GM12878 (cell line): ENCODE data around the gene SLC7A5. TPM values are rescaled to one million over a fixed set of nuclear protein-coding genes. Genes with fewer than 3 reads are reported as not detected.

Experiments
- ATAC-seq: fragments of 200-7000 bp; cut with Tn5 transposase; 3 replicates; pipeline ENCODE4 v1.9.1; 2020; ENCODE audit warnings: mild to moderate bottlenecking, moderate library complexity
- BruUV-seq: library from RNA; stranded (reverse); fragments of 400-500 nt; replicated peaks from 2 replicates; lab custom pipeline; 2021; lab: Mats Ljungman, UMichigan
- CTCF ChIA-PET: fragments of 300-600 bp; sonication (Branson Sonifier 250); formaldehyde crosslinking; extraction: SDS; loops from one replicate; lab custom pipeline; 2021; ENCODE audit warnings: inconsistent platforms; lab: Yijun Ruan, JAX
- POLR2A ChIA-PET: fragments of 350-600 bp; formaldehyde crosslinking; extraction: SDS; loops from one replicate; lab custom pipeline; 2021; ENCODE audit warnings: inconsistent platforms; lab: Charles Lee
- RAD21 ChIA-PET: fragments of 300-600 bp; sonication (Branson Sonifier 250); formaldehyde crosslinking; loops from one replicate; lab custom pipeline; 2023; ENCODE audit warnings: antibody characterized with exemption; ENCODE audit not compliant: unreplicated experiment; lab: Charles Lee
- SMC1A ChIA-PET: fragments of 300-600 bp; sonication (Branson Sonifier 250); formaldehyde crosslinking; loops from one replicate; lab custom pipeline; 2023; ENCODE audit not compliant: unreplicated experiment, uncharacterized antibody; lab: Charles Lee
- DNase-seq: peaks from one replicate; pipeline ENCODE4 v3.0.0-alpha.2; 2011; ENCODE audit warnings: low read depth, low spot score
- FAIRE-seq: peaks from 3 replicates; lab custom pipeline; 2011; peaks lifted over from hg19 to GRCh38; lab: Jason Lieb, UNC
- H2AFZ ChIP-seq: 2 replicates; pipeline ENCODE4 v1.6.0; 2011; ENCODE audit warnings: low read depth, low read length, control low read depth; ENCODE audit not compliant: control insufficient read depth
- H3K27ac ChIP-seq: 2 replicates; pipeline ENCODE4 v1.5.1; 2011; ENCODE audit warnings: control low read depth; ENCODE audit not compliant: control insufficient read depth, insufficient read depth
- H3K27me3 ChIP-seq, 2 experiments: replicated peaks in 1 of 2; 2 replicates each; pipeline versions ENCODE4 v1.6.0 to v1.6.1; 2011; ENCODE audit warnings: low read length in 1 of 2; ENCODE audit not compliant: control insufficient read depth in 2 of 2, insufficient read depth in 2 of 2
- H3K36me3 ChIP-seq, 2 experiments: 2 replicates each; pipeline ENCODE4 v1.5.1; 2011; ENCODE audit warnings: low read length in 1 of 2; ENCODE audit not compliant: control insufficient read depth in 2 of 2, insufficient read depth in 2 of 2
- H3K4me1 ChIP-seq: 2 replicates; pipeline ENCODE4 v1.6.1; 2011; ENCODE audit warnings: mild to moderate bottlenecking, low read length, moderate library complexity, mixed read lengths; ENCODE audit not compliant: control insufficient read depth, insufficient read depth
- H3K4me2 ChIP-seq: 2 replicates; pipeline ENCODE4 v1.6.0; 2011; ENCODE audit warnings: control low read depth; ENCODE audit not compliant: control insufficient read depth, insufficient read depth
- H3K4me3 ChIP-seq: fragments of 200-600 bp; sonication (generic); 2 replicates; pipeline ENCODE4 v1.5.1; 2016
- H3K79me2 ChIP-seq: 2 replicates; pipeline ENCODE4 v1.6.0; 2011; ENCODE audit warnings: low read length; ENCODE audit not compliant: control insufficient read depth, insufficient read depth
- H3K9ac ChIP-seq: 2 replicates; pipeline ENCODE4 v1.8.0; 2011; ENCODE audit warnings: low read length, control low read depth, mixed read lengths; ENCODE audit not compliant: control insufficient read depth, insufficient read depth
- H3K9me3 ChIP-seq: replicated peaks from 3 replicates; pipeline ENCODE4 v1.5.1; 2011; ENCODE audit warnings: mild to moderate bottlenecking, low read length; ENCODE audit not compliant: control insufficient read depth, insufficient read depth
- H4K20me1 ChIP-seq: 2 replicates; pipeline ENCODE4 v1.6.0; 2011; ENCODE audit not compliant: control insufficient read depth, insufficient read depth
- ASH2L ChIP-seq: fragments of 300-600, 200-600 bp; sonication (generic); IDR thresholded peaks from 2 replicates; pipeline ENCODE4 v1.6.1; 2017; ENCODE audit warnings: low read depth, mild to moderate bottlenecking, borderline replicate concordance
- BCL11A ChIP-seq: IDR thresholded peaks from 2 replicates; pipeline ENCODE4 v1.6.1; 2011; ENCODE audit warnings: low read depth, low read length
- CHD2 ChIP-seq: IDR thresholded peaks from 2 replicates; pipeline ENCODE4 v1.6.1; 2011; ENCODE audit warnings: low read depth, low read length, improper control_type of control experiment, borderline replicate concordance
- KLF5 ChIP-seq: fragments of 450-650 bp; IDR thresholded peaks from 2 replicates; pipeline ENCODE4 v1.6.1; 2014; ENCODE audit warnings: mild to moderate bottlenecking; ENCODE audit not compliant: partially characterized antibody
- MYB ChIP-seq: fragments of 150-350 bp; IDR thresholded peaks from 2 replicates; pipeline ENCODE4 v1.6.1; 2014; ENCODE audit warnings: mild to moderate bottlenecking, low read depth, low read length, borderline replicate concordance
- POLR2AphosphoS2 ChIP-seq: IDR thresholded peaks from 2 replicates; pipeline ENCODE4 v1.6.1; 2011; ENCODE audit warnings: low read depth, mild to moderate bottlenecking, low read length, improper control_type of control experiment, moderate library complexity
- RUNX3 ChIP-seq: IDR thresholded peaks from 2 replicates; pipeline ENCODE4 v1.6.1; 2012; ENCODE audit warnings: low read length, inconsistent platforms
- SUPT20H ChIP-seq: IDR thresholded peaks from 2 replicates; pipeline ENCODE4 v1.6.1; 2011; ENCODE audit warnings: low read depth, mild to moderate bottlenecking, low read length, moderate library complexity, borderline replicate concordance; ENCODE audit not compliant: control insufficient read depth
- WRNIP1 ChIP-seq: IDR thresholded peaks from 2 replicates; pipeline ENCODE4 v1.6.1; 2011; ENCODE audit warnings: low read depth, low read length, improper control_type of control experiment, borderline replicate concordance
- WGBS: methylation state at CpG from one replicate; pipeline ENCODE4 v1.1.6; 2016; ENCODE audit warnings: low lambda C conversion rate; ENCODE audit not compliant: insufficient replicate concordance, insufficient coverage; ENCODE audit errors: missing lambda C conversion rate; 5-methylcytosine and 5-hydroxymethylcytosine counted together
- in situ Hi-C: fragments of 300-500 bp; cut with MboI; formaldehyde crosslinking; loops from 9 replicates; pipeline ENCODE4 v1.14.3; 2018; ENCODE audit warnings: mixed read lengths
- intact Hi-C: fragments of 100-400 bp; cut with micrococcal nuclease; formaldehyde crosslinking; loops from one replicate; pipeline ENCODE4 v1.14.2; 2022; ENCODE audit not compliant: unreplicated experiment
- polyA plus RNA-seq, 11 experiments: library from polyadenylated mRNA; depleted of rRNA in 4 of 11; unstranded in 6 of 11; stranded (reverse) in 5 of 11; fragments of >200 nt; fragmentation: Nextera tagmentation in 4 of 11; fragmentation: Illumina TruSeq in 1 of 11; extraction: Ambion mirVana in 4 of 11; extraction: Trizol in 1 of 11; gene quantifications; 1 replicate in 1 of 11; 2 replicates in 10 of 11; pipeline versions ENCODE4 v1.2.1 to v1.2.3, GENCODE V29; 2011 to 2016; ENCODE audit warnings: inconsistent platforms in 2 of 11, missing spikeins in 2 of 11, low read depth in 1 of 11
- total RNA-seq, 4 experiments: library from RNA; depleted of rRNA in 3 of 4; stranded (reverse); fragments of >200 nt in 3 of 4; fragmentation: Illumina TruSeq in 1 of 4; extraction: Trizol in 1 of 4; gene quantifications; 2 replicates each; pipeline versions ENCODE4 v1.2.1 to v1.2.3, GENCODE V29; 2013 to 2021
- TF ChIP-seq, protein P1 (sequence below): IDR thresholded peaks from 2 replicates; pipeline ENCODE4 v1.6.1; 2012; ENCODE audit warnings: low read length, inconsistent platforms

SLC7A5 gene
- total and polyA plus RNA-seq, 10 of the 15 experiments (the other 5 are each of a cell fraction or from before 2014, with no cell fraction given) = 2.3 to 101 (median 35.8) TPM

DNA sequence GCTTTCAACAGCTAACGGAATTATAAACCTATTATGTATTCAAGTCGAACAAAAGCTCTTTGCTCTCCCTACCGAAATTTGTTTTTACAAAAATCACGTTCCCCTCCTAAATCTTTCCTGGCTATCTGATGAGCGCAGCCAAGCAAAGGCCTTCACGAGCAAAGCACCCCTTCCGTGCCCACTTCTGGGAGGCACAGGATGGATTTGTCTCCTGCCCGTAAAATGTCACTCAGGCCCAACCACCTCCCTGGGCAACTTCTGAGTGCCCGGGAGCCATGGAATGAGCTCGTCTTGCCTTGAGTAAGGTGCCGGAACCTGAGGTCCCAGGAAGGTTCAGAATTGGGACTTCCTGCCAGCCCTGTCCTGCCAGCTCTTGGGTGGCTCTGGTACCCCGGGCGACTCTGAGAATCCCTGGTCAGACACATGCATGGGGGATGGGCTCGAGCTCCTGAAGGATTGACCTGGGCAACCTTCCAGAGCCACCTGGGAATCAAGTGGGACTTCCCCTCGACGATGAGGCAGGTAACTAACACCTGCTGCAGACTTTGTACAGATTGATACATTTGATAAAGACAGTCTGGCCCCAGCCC, 19.8 kb downstream of the SLC7A5 start:
- SMC1A ChIA-PET = interaction anchor here (0.8 to 7.4 kb wide), 11 partner anchors 11 to 70 kb away, joined by 3 to 122 read pairs (median 7); partner anchors contain the start of gene SLC7A5
- H3K79me2 ChIP-seq = peaks cover 29% of the 10 kb centered on the region
- no peaks in the 10 kb centered on the region for H3K27me3 ChIP-seq
- H4K20me1 ChIP-seq = no peaks in the 10 kb centered on the region; the same call in 1 of the 2 replicates
- TF ChIP-seq POLR2AphosphoS2 = no peak
- no peak for TF ChIP-seq CHD2
- TF ChIP-seq, protein P1, sequence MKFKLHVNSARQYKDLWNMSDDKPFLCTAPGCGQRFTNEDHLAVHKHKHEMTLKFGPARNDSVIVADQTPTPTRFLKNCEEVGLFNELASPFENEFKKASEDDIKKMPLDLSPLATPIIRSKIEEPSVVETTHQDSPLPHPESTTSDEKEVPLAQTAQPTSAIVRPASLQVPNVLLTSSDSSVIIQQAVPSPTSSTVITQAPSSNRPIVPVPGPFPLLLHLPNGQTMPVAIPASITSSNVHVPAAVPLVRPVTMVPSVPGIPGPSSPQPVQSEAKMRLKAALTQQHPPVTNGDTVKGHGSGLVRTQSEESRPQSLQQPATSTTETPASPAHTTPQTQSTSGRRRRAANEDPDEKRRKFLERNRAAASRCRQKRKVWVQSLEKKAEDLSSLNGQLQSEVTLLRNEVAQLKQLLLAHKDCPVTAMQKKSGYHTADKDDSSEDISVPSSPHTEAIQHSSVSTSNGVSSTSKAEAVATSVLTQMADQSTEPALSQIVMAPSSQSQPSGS = no peak
- no peak for TF ChIP-seq RUNX3
- TF ChIP-seq KLF5 = no peak
- TF ChIP-seq SUPT20H = no peak
- TF ChIP-seq ASH2L = no peak
- no peak for TF ChIP-seq WRNIP1
- no peak for TF ChIP-seq MYB
- no peak for TF ChIP-seq BCL11A
- DNase-seq (no peak), FAIRE-seq (no peak), ATAC-seq (no peak)
- H3K9me3 ChIP-seq = no peaks in the 10 kb centered on the region
- no peak overlapping the region for H2AFZ ChIP-seq
- H3K4me1 ChIP-seq = peaks cover 16% of the 10 kb centered on the region
- no peak overlapping the region for H3K27ac ChIP-seq
- CTCF ChIA-PET = interaction anchor here (0.6 to 9.8 kb wide), 34 partner anchors 10 to 586 kb away, joined by 3 to 213 read pairs (median 4); partner anchors contain the start of gene SLC7A5
- POLR2A ChIA-PET = interaction anchor here (0.5 to 1.5 kb wide), 7 partner anchors 17 to 643 kb away, joined by 3 to 7 read pairs (median 4); no protein-coding TSS in a partner anchor
- RAD21 ChIA-PET = interaction anchor here (0.6 to 5.5 kb wide), 12 partner anchors 10 to 101 kb away, joined by 3 to 102 read pairs (median 6); partner anchors contain the start of genes BANP and SLC7A5
- H3K4me2 ChIP-seq = no peak overlapping the region
- WGBS = 88% methylated on average over 16 of the region's 16 CpGs
- H3K4me3 ChIP-seq = no peak overlapping the region
- intact Hi-C loops (loop anchor here (1.0 to 5.0 kb wide), 4 partner anchors 22 to 72 kb away; no protein-coding TSS in a partner anchor), in situ Hi-C loops (loop anchor here (5.0 kb wide), 1 partner anchor 72 kb away; no protein-coding TSS in a partner anchor)
- BruUV-seq = no TSS peak
- peaks cover 22 to 58% of the 10 kb centered on the region in 2 experiments for H3K36me3 ChIP-seq
- no peak overlapping the region for H3K9ac ChIP-seq
